ENCODE measurements around the gene ORAI2. TPM values are rescaled to one million over a fixed set of nuclear protein-coding genes. Genes with fewer than 3 reads are reported as not detected.

ORAI2 gene
- total and polyA plus RNA-seq, 10 of the 15 experiments (the other 5 are each of a cell fraction or from before 2014, with no cell fraction given): 5.8 to 111 (median 46.9) TPM

- TF ChIP-seq CEBPZ (IDR thresholded peaks at IDR 0.05; ENCODE audit: low read depth, low read length): no peak
Measured at GRCh38 chr7:102463841-102464576, 30.6 kb downstream of the ORAI2 start (continued).

GRCh38 chr7:102464577-102465280 lies 31.4 kb downstream of the ORAI2 start, which contains the start of the genes ALKBH4 and LRWD1:
Gene ALKBH4 (minus strand): TSS chr7:102464863. CDS start chr7:102464836, 27 bp downstream.
Gene LRWD1 (plus strand): TSS chr7:102464984. CDS start chr7:102465081, 97 bp downstream.
- peaks cover 0 to 10% of the 10 kb centered on the region in 2 experiments; a peak in 3 of 4 replicates for H3K36me3 ChIP-seq (ENCODE audit: control insufficient read depth in 2 of 2, insufficient read depth in 2 of 2, low read length in 1 of 2)
- H3K4me3 ChIP-seq: peak within 1 kb of the TSS; percentile 93
- peak; percentile 94 for ATAC-seq
- WGBS (ENCODE audit: insufficient coverage, insufficient replicate concordance, low lambda C conversion rate, missing lambda C conversion rate): under 1% methylated on average over 81 of the region's 81 CpGs
- intact Hi-C loops (cut with micrococcal nuclease; ENCODE audit: unreplicated experiment) (loop anchor here (5.0 kb wide), 1 partner anchor 177 kb away; the partner anchor contains the start of gene SH2B2), in situ Hi-C loops (cut with MboI) (no loop called here)
- peak within 1 kb of the TSS; percentile 89 for H3K27ac ChIP-seq (ENCODE audit: control insufficient read depth, insufficient read depth)
- CTCF ChIA-PET: interaction anchor here (1.0 to 7.0 kb wide), 8 partner anchors 14 to 185 kb away, joined by 3 to 94 read pairs (median 10); partner anchors contain the start of gene POLR2J
- H2AFZ ChIP-seq (ENCODE audit: control insufficient read depth, low read depth, low read length): peak within 1 kb of the TSS; percentile 99
- H3K4me1 ChIP-seq (ENCODE audit: control insufficient read depth, insufficient read depth, low read length): peaks cover 15% of the 10 kb centered on the region
- FAIRE-seq: peak; percentile 96
- H3K79me2 ChIP-seq (ENCODE audit: control insufficient read depth, insufficient read depth, low read length): peaks cover 33% of the 10 kb centered on the region
- SMC1A ChIA-PET (ENCODE audit: uncharacterized antibody, unreplicated experiment): interaction anchor here (0.8 to 3.7 kb wide), 10 partner anchors 19 to 69 kb away, joined by 3 to 32 read pairs (median 4); partner anchors contain the start of gene PRKRIP1
- H3K9ac ChIP-seq (ENCODE audit: control insufficient read depth, insufficient read depth, low read length): peak within 1 kb of the TSS; percentile 98
- DNase-seq (ENCODE audit: low read depth, low spot score): no peak
- H3K9me3 ChIP-seq (replicated peaks; ENCODE audit: control insufficient read depth, insufficient read depth, low read length): no peaks in the 10 kb centered on the region
- POLR2A ChIA-PET: interaction anchor here (0.6 to 2.4 kb wide), 8 partner anchors 19 to 60 kb away, joined by 3 to 9 read pairs (median 4); no protein-coding TSS in a partner anchor
- RAD21 ChIA-PET (ENCODE audit: unreplicated experiment): interaction anchor here (0.6 to 1.7 kb wide), 11 partner anchors 19 to 186 kb away, joined by 3 to 11 read pairs (median 3); no protein-coding TSS in a partner anchor
- BruUV-seq (replicated peaks): no TSS peak
- no peaks in the 10 kb centered on the region for H4K20me1 ChIP-seq (ENCODE audit: control insufficient read depth, insufficient read depth)
- H3K27me3 ChIP-seq (replicated peaks in 1 of 2; ENCODE audit: control insufficient read depth in 2 of 2, insufficient read depth in 2 of 2, low read length in 1 of 2): no peaks in the 10 kb centered on the region
- peak within 1 kb of the TSS; percentile 92 for H3K4me2 ChIP-seq (ENCODE audit: control insufficient read depth, insufficient read depth)
- no peak for TF ChIP-seq CBFB (IDR thresholded peaks at IDR 0.05; ENCODE audit: low read depth)
- TF ChIP-seq RB1 (IDR thresholded peaks at IDR 0.05; ENCODE audit: borderline replicate concordance): 0 out of 2 replicates have a peak, but pooled peaks have one; percentile 29
- TF ChIP-seq USF2 (IDR thresholded peaks at IDR 0.05; ENCODE audit: borderline replicate concordance, low read depth, low read length): peak; percentile 39
- TF ChIP-seq BCLAF1 (IDR thresholded peaks at IDR 0.05): no peak
- TF ChIP-seq LARP7 (IDR thresholded peaks at IDR 0.05): peak; percentile 89
- no peak for TF ChIP-seq HDAC6 (IDR thresholded peaks at IDR 0.05; ENCODE audit: unreplicated experiment)
- peak; percentile 82 for TF ChIP-seq NR2C1 (IDR thresholded peaks at IDR 0.05)
- peak; percentile 41; the same call in 1 of the 2 replicates for TF ChIP-seq RUNX3 (IDR thresholded peaks at IDR 0.05; ENCODE audit: low read length)
- peak; percentile 42; the same call in 1 of the 2 replicates for TF ChIP-seq SPI1 (IDR thresholded peaks at IDR 0.05; ENCODE audit: borderline replicate concordance, insufficient read depth, low read depth, low read length)
- TF ChIP-seq ZNF384 (IDR thresholded peaks at IDR 0.05; ENCODE audit: borderline replicate concordance, low read depth, low read length): no peak
- TF ChIP-seq HDGF (IDR thresholded peaks at IDR 0.05): 0 out of 2 replicates have a peak, but pooled peaks have one; percentile 65

All from GM12878 (cell line).